Tongue (tissue), 2 donors: ENCODE results near the gene GPC6. TPM values are rescaled to one million over a fixed set of nuclear protein-coding genes. Genes with fewer than 3 reads are reported as not detected.
A peak's percentile ranks its signal among the peaks of the same experiment; 100 is the strongest.

Experiments
- DNase-seq: peaks from one replicate; pipeline ENCODE4 v3.0.0-alpha.2; 2015
- total RNA-seq: library from RNA; depleted of rRNA; stranded (reverse); fragments of >200 nt; gene quantifications from one replicate; pipeline ENCODE4 v1.2.3, GENCODE V29; 2014

Gene GPC6
- total RNA-seq, 1 donor from 2014 or later, result 27.0 TPM

GRCh38 chr13:93982179-93982918 is 755.7 kb downstream of the GPC6 start:
- peak; percentile 30 for DNase-seq

GRCh38 chr13:93984052-93984451 is 757.4 kb downstream of the GPC6 start:
- no peak for DNase-seq

GRCh38 chr13:93984876-93985275 is 758.3 kb downstream of the GPC6 start:
- DNase-seq, result no peak

GRCh38 chr13:93987458-93987857 is 760.9 kb downstream of the GPC6 start:
- DNase-seq, result no peak

- DNase-seq, result no peak
These were observed 765.0 kb downstream of the GPC6 start for GRCh38 chr13:93991569-93991968.

- DNase-seq, result no peak
These were observed 769.9 kb downstream of the GPC6 start for GRCh38 chr13:93996481-93996880.

DNA sequence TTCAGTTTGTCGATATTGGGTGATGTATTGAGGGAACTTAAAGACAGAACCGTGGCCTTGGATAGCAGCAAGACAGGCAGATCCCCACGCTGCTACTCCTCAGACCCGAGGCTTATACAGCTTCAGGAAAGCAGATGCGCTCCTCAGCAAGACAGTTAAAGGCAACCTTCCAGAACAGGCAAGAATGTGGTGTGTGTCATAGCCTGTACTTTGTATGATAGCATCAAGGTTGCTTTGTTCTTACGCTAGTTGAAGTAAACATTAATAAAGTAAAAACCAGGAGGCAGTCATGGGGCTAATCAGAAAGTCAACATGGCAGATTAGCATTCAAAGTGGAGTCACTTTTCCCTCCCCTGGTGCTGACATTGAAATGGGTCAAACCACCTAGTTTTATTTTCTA is 779.7 kb downstream of the GPC6 start:
- DNase-seq, result no peak

DNA sequence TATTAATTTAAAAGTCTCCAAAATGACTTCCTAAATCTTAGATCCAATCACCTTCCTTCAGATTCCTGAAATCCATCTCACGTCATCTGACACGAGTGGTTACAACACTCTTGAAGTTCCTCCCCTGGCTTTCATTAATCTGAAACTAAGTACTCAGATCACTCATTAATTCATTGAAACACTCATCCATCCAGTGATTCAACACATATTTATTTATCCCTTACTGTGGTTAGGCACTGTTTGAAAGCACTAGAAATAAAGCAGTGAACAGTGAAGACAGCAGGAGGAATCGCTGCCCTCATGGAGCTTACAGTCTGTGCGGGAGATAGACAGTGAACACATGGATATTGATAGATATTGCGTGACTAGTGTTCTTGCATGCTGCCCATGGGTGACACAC is 780.5 kb downstream of the GPC6 start:
- no peak for DNase-seq

- no peak for DNase-seq
These were observed 783.1 kb downstream of the GPC6 start for GRCh38 chr13:94009701-94010100.

DNA sequence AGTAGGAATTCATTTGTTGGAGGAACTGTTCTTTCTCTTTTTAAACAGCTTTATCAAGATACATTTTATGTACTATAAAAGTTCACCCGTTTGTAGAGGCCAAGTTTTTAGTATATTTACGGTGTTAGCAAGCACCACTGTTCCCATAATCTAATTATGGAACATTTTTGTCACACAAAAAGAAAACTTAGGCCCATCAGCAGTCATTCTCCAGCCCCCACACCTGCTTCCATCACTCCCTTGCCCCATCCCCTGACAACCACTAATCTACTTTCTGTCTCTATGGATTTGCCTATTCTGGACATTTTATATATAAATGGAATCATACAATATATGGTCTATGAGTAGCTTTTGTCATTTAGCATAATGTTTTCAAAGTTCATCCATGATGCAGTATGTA is 787.9 kb downstream of the GPC6 start:
- DNase-seq, result no peak

- DNase-seq, result peak; percentile 14
These were observed 793.8 kb downstream of the GPC6 start for GRCh38 chr13:94020426-94020825.

- no peak for DNase-seq
These were observed 794.2 kb downstream of the GPC6 start for GRCh38 chr13:94020833-94021232.

DNA sequence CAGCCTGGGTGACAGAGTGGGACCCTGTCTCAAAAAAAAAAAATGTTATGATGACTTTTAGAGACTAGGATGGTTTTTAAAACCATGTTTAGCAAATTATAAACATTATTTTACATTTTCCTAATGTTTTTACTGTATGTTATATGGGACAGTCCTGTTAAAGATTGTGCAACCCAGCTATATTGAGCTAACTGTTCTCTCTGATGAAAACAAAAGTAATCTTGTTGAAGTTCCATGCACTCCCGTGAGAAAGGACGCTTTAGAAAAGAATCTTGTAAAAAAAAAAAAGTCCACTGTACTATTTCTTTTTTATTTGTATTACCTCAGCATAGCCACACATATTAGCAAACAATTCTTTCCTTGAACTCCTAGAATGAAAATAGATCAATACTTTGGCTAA is 801.6 kb downstream of the GPC6 start:
- no peak for DNase-seq

GRCh38 chr13:94028650-94029049 is 802.0 kb downstream of the GPC6 start:
- DNase-seq, result no peak

GRCh38 chr13:94030415-94031119 is 804.0 kb downstream of the GPC6 start:
- no peak for DNase-seq

GRCh38 chr13:94031609-94032008 is 805.0 kb downstream of the GPC6 start:
- DNase-seq, result no peak

GRCh38 chr13:94033098-94033497 is 806.5 kb downstream of the GPC6 start:
- DNase-seq, result no peak

DNA sequence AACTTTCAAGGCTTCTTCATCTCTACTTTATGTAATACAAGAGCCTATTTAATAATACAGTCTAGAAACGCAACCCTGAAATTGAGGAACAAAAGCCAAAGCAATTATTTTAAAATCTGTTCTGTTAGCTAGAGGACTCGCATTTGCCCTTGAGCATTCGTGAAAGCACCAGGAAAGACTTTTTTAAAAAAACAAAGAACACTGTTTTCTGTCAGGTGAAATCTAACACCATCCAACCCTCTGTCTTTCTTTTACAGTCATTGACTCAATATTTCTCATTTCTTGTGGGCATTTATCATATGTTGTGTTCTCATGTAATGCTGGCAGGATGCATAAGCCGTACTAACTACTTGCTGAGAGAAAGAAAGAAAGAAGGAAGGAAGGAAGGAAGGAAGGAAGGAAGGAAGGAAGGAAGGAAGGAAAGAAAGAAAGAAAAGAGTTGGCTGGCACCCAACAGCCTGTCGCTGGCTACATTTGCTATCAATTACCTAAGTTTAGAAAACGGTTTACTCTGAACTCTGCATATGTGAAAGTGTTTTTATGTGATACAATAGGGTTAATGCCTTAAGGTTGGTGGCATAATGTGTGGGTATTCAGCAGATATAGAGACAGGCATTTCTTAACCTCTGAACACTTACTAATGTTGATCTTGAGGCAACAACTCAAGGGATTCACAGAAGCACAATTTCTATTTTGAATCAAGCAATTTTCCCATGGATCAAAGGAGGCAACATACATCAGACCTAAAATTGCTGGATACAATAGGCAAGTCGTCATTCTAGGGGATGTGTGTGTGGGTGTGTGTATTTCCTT is 807.4 kb downstream of the GPC6 start:
- peak; percentile 11 for DNase-seq

DNA sequence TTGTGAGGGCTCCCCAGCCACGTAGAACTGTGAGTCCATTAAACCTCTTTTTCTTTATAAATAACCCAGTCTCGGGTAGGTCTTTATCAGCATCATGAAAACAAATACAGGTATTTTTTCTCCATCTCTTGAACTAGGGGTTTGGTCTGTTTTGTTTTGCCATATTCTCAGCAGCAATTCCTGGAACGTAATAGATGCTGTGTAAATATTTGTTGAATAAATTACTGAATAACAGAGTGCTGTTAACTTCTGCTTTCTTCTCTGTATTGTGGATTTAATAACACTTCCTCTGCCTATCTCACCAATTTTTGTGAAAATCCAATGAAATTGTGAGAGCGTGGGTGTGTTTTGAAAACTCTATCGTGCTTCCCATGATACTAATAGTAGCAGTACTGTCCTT is 823.4 kb downstream of the GPC6 start:
- no peak for DNase-seq

- DNase-seq, result no peak
These were observed 824.1 kb downstream of the GPC6 start for GRCh38 chr13:94050686-94051085.

DNA sequence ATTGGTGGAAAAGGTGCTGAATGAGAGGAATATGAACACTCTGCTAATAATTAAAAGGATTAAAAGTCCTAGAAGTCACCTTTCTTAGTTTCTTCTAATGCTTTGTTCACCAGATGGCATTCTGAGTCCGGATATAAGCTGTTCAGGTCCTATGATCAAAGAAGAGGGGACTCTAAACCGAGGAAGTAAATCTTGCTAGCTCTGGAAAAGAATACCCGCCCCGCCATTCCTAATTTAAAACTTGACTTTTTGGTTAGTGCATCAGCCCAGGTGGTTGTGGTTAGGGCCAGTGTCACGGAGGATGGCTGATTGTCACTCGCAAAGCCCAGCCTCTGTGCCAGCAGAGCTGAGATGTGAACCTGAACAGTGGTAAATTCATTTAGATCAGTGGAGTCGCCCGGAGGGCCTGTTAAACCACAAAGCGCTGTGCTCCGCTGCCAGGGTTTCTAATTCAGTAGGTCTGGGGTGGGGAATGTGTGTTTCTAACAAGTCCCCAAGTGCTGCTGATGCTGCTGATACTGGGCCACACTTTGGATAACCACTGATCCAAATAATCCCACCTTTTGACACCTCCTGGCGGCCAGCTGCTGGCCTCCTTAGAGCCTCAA is 827.5 kb downstream of the GPC6 start:
- no peak for DNase-seq

DNA sequence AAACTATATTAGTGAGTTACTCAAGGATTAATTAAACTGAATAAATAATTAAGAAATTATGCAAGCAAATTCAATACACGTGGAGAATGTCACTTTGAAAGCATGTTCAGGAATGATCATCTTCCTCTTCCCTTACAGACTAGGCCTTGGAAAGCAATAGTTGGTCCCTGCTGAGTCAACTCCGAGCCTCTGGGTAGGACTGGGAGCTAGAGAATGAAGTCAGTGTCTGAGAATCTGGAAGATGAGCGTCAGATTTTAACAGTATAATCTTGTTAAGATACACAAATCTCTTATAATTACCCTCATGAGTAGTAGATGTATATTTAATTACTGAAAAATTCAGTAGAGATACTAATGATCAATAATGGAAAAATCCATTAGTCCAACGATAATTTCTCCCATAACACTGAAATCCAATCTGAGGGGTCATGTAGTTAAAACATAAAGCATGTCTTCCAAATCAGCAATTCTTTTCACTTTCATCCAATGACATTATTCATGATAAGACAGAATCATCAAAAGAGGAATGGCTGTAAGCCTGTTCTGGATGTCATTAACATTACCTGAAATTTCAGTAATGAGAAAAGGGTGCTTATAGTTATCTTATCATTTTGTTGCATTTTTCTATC is 829.9 kb downstream of the GPC6 start:
- DNase-seq, result no peak
